ENCODE results near the gene SAMHD1. TPM values are rescaled to one million over a fixed set of nuclear protein-coding genes. Genes with fewer than 3 reads are reported as not detected.
"Not testable (repeated sequence)": the region's sequence is repeated elsewhere in the genome, so short reads cannot be mapped to it uniquely, and the experiment has no call there.

The SAMHD1 gene
- total RNA-seq, 4 donors from 2014 or later = 76.8 to 172 (median 104) TPM

GRCh38 chr20:36847009-36847709, 104.3 kb downstream of the SAMHD1 start:
- Histone ChIP-seq H3K4me1 (peaks cover 23 to 29% of the 10 kb centered on the region in 2 donors), H3K27ac (peak overlapping the region; percentile 95 to 99), H3K4me3 (no peak overlapping the region), H3K27me3 (no peaks in the 10 kb centered on the region), H3K36me3 (no peaks in the 10 kb centered on the region), H3K9me3 (no peaks in the 10 kb centered on the region)
- TF ChIP-seq CTCF (IDR thresholded peaks at IDR 0.05) = no peak
- peak; percentile 32 to 43 for TF ChIP-seq POLR2A (IDR thresholded peaks at IDR 0.05)
- intact Hi-C loops (cut with DNase I; ENCODE audit: low total_unique reads) = no loop called here
- DNase-seq = peak; percentile 89 to 93

GRCh38 chr20:36845288-36845971, 106.1 kb downstream of the SAMHD1 start:
- Histone ChIP-seq H3K9me3 (no peaks in the 10 kb centered on the region), H3K4me3 (no peak overlapping the region), H3K36me3 (no peaks in the 10 kb centered on the region), H3K4me1 (peaks cover 23 to 29% of the 10 kb centered on the region in 2 donors), H3K27ac (peak overlapping the region; percentile 95 to 99), H3K27me3 (no peaks in the 10 kb centered on the region)
- DNase-seq = no peak
- TF ChIP-seq POLR2A (IDR thresholded peaks at IDR 0.05) (no peak), CTCF (IDR thresholded peaks at IDR 0.05) (no peak)
- intact Hi-C loops (cut with DNase I; ENCODE audit: low total_unique reads) = no loop called here

GRCh38 chr20:36841030-36841429, 110.5 kb downstream of the SAMHD1 start:
- H3K4me3 ChIP-seq; H3K9me3 ChIP-seq; H3K27ac ChIP-seq; DNase-seq; H3K36me3 ChIP-seq; intact Hi-C loops (cut with DNase I; ENCODE audit: low total_unique reads); H3K27me3 ChIP-seq: not testable (repeated sequence)
- peaks cover 5 to 10% of the 10 kb centered on the region in 2 donors for H3K4me1 ChIP-seq

Other genes with a start within 250 kb of the SAMHD1 start
- gene NDRG3, start 205.6 kb downstream of the SAMHD1 start, total RNA-seq = 10 to 100 TPM; 17.9 to 35.0 (median 29.6) TPM
- 10 to 100 TPM in 1 of 4 donors, 1 to 10 TPM in 2, under 1 TPM in 1; 0.29 to 24.3 (median 3.2) TPM for gene DSN1, start 177.9 kb downstream of the SAMHD1 start, total RNA-seq
- gene TLDC2, start 75.6 kb downstream of the SAMHD1 start, total RNA-seq = 1 to 10 TPM in 2 of 4 donors, not detected in 2; 1.0 TPM
- 10 to 100 TPM in 3 of 4 donors, under 1 TPM in 1; 0.51 to 28.1 (median 12.0) TPM for gene RBL1, start 144.3 kb upstream of the SAMHD1 start, total RNA-seq
- gene RPN2, start 227.6 kb upstream of the SAMHD1 start, total RNA-seq = 100 to 1,000 TPM in 2 of 4 donors, 10 to 100 TPM in 2; 74.4 to 161 (median 107) TPM
- 10 to 100 TPM in 1 of 4 donors, 1 to 10 TPM in 3; 4.4 to 14.1 (median 6.2) TPM for gene MROH8, start 227.8 kb upstream of the SAMHD1 start, total RNA-seq

All from uterus (tissue), 4 donors.